HG03469 (cell line): ENCODE data around the gene OCRL.
"Not testable (repeated sequence)": the region's sequence is repeated elsewhere in the genome, so short reads cannot be mapped to it uniquely, and the experiment has no call there.

ENCODE experiments used
- ATAC-seq: cut with Tn5 transposase; IDR thresholded peaks from one replicate; pipeline ENCODE4 v1.9.1; 2021; ENCODE audit warnings: mild to moderate bottlenecking, moderate library complexity, moderate number of reproducible peaks; ENCODE audit not compliant: unreplicated experiment

The OCRL gene

GRCh38 chrX:129534816-129535578 lies 5.1 kb upstream of the OCRL start:
- no peak for ATAC-seq

GRCh38 chrX:129540722-129541184 lies 694 bp downstream of the OCRL start:
- ATAC-seq = no peak

GRCh38 chrX:129544780-129545179 lies 4.7 kb downstream of the OCRL start:
- ATAC-seq = no peak

- ATAC-seq = no peak
Measured at GRCh38 chrX:129545408-129545807, 5.3 kb downstream of the OCRL start.

GRCh38 chrX:129549124-129549523 lies 9.1 kb downstream of the OCRL start:
- no peak for ATAC-seq

- ATAC-seq = peak; percentile 90
Measured at GRCh38 chrX:129553619-129554288, 13.7 kb downstream of the OCRL start.

- not testable (repeated sequence) for ATAC-seq
Measured at GRCh38 chrX:129554816-129555215, 14.8 kb downstream of the OCRL start.

GRCh38 chrX:129556806-129557315 lies 16.8 kb downstream of the OCRL start:
- ATAC-seq = no peak

- ATAC-seq = no peak
Measured at GRCh38 chrX:129557844-129558480, 17.9 kb downstream of the OCRL start.

- no peak for ATAC-seq
Measured at GRCh38 chrX:129559783-129560182, 19.7 kb downstream of the OCRL start.

GRCh38 chrX:129561453-129561852 lies 21.4 kb downstream of the OCRL start:
- no peak for ATAC-seq

GRCh38 chrX:129564345-129564744 lies 24.3 kb downstream of the OCRL start:
- not testable (repeated sequence) for ATAC-seq

GRCh38 chrX:129565046-129565650 lies 25.1 kb downstream of the OCRL start:
- ATAC-seq = no peak

- no peak for ATAC-seq
Measured at GRCh38 chrX:129566073-129566472, 26.0 kb downstream of the OCRL start.

GRCh38 chrX:129568349-129568748 lies 28.3 kb downstream of the OCRL start:
- no peak for ATAC-seq

- no peak for ATAC-seq
Measured at GRCh38 chrX:129572422-129572821, 32.4 kb downstream of the OCRL start.

- not testable (repeated sequence) for ATAC-seq
Measured at GRCh38 chrX:129573652-129574051, 33.6 kb downstream of the OCRL start.

- ATAC-seq = no peak
Measured at GRCh38 chrX:129574214-129574613, 34.2 kb downstream of the OCRL start.

GRCh38 chrX:129576539-129576938 lies 36.5 kb downstream of the OCRL start:
- no peak for ATAC-seq

GRCh38 chrX:129577473-129577872 lies 37.4 kb downstream of the OCRL start:
- no peak for ATAC-seq

- ATAC-seq = no peak
Measured at GRCh38 chrX:129577877-129578276, 37.8 kb downstream of the OCRL start.
